Epithelial cell of prostate (primary cell): ENCODE results near the gene ZNF316.
"Not testable (repeated sequence)": the region's sequence is repeated elsewhere in the genome, so short reads cannot be mapped to it uniquely, and the experiment has no call there.

ENCODE experiments used
- DNase-seq: peaks from one replicate; pipeline ENCODE4 v3.0.0-alpha.2; 2011; ENCODE audit warnings: low read depth, low spot score
- H3K27ac ChIP-seq: fragments of 450-650 bp; 2 replicates; pipeline ENCODE4 v1.5.1; 2017; ENCODE audit warnings: mild to moderate bottlenecking

Gene ZNF316

DNA sequence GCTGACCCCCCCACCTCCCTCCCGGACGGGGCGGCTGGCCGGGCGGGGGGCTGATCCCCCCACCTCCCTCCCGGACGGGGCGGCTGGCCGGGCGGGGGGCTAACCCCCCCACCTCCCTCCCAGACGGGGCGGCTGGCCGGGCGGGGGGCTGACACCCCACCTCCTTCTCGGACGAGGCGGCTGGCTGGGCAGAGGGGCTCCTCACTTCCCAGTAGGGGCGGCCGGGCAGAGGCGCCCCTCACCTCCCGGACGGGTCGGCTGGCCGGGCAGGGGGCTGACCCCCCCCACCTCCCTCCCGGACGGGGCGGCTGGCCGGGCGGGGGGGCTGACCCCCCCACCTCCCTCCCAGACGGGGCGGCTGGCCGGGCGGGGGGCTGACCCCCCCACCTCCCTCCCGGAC, 33.7 kb downstream of the ZNF316 start:
- H3K27ac ChIP-seq, DNase-seq: not testable (repeated sequence)

GRCh38 chr7:6675807-6676405, 38.8 kb downstream of the ZNF316 start:
- no peak for DNase-seq
- H3K27ac ChIP-seq, result no peak overlapping the region

DNA sequence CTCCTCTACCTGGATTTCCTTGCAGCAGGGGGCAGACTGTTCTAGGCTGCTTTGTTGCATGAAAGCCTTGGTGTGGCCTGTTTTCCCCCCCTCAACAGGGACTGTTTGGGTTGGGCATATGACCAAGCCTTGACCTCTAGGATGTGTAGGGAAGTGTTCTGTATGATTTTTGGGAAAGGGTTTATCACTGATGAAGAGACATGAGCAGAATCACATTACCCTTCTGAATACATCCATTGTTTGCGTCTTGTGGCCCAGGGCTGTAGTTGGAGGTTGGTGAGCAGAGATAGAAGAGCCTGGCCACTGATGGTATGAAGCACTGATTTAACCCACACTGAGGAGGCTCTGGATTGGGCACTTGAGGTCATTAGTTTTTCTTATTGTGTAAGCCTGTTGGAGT, 43.0 kb downstream of the ZNF316 start:
- no peak for DNase-seq
- no peak overlapping the region for H3K27ac ChIP-seq

- H3K27ac ChIP-seq, result no peak overlapping the region
- no peak for DNase-seq
Observed at GRCh38 chr7:6691103-6691502, 54.0 kb downstream of the ZNF316 start.

DNA sequence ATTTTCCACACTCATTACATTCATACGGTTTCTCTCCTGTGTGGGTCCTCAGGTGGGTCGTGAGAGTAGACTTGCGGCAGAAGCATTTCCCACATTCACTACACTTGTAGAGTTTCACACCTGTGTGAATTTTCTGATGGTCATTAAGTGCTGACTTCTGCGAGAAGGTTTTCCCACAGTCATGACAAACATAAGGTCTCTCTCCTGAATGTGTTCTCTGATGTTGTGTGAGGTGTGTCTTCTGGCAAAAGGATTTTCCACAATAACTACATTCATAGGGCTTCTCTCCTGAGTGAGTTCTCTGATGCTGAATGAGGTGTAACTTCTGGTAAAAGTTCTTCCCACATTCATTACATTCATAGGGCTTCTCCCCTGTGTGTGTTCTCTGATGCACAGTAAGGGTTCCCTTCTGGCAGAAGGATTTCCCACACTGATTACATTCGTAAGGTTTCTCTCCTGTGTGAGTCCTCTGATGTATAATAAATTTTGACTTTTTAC, 54.5 kb downstream of the ZNF316 start:
- no peak overlapping the region for H3K27ac ChIP-seq
- DNase-seq, result no peak

GRCh38 chr7:6700793-6701192, 63.7 kb downstream of the ZNF316 start:
- DNase-seq, result no peak
- no peak overlapping the region for H3K27ac ChIP-seq

- H3K27ac ChIP-seq, result no peak overlapping the region
- no peak for DNase-seq
Observed at GRCh38 chr7:6701860-6702259, 64.7 kb downstream of the ZNF316 start.
